Hepatocyte (in vitro differentiated cells): Measurements from ENCODE around the gene RIN3. TPM values are rescaled to one million over a fixed set of nuclear protein-coding genes. Genes with fewer than 3 reads are reported as not detected.

Source experiments
- DNase-seq: peaks from one replicate; pipeline ENCODE4 v3.0.0-alpha.2; 2016; ENCODE audit warnings: low spot score
- H2AFZ ChIP-seq: fragments of 200-600 bp; sonication (generic); 2 replicates; pipeline ENCODE4 v1.6.0; 2016; ENCODE audit warnings: antibody characterized with exemption, mild to moderate bottlenecking
- H3K27ac ChIP-seq: fragments of 200-600 bp; sonication (generic); 2 replicates; pipeline ENCODE4 v1.5.1; 2016; ENCODE audit warnings: mild to moderate bottlenecking
- H3K27me3 ChIP-seq: fragments of 200-600 bp; sonication (generic); 2 replicates; pipeline ENCODE4 v1.6.1; 2016
- H3K36me3 ChIP-seq: fragments of 200-600 bp; sonication (generic); replicated peaks from 2 replicates; pipeline ENCODE4 v1.5.1; 2016; ENCODE audit warnings: low read depth; ENCODE audit not compliant: insufficient read depth
- H3K4me1 ChIP-seq: fragments of 200-600 bp; sonication (generic); 2 replicates; pipeline ENCODE4 v1.5.1; 2016; ENCODE audit warnings: mild to moderate bottlenecking, moderate library complexity; ENCODE audit not compliant: insufficient read depth
- H3K4me2 ChIP-seq: fragments of 200-600 bp; sonication (generic); 2 replicates; pipeline ENCODE4 v1.6.0; 2016
- H3K4me3 ChIP-seq: fragments of 200-600 bp; sonication (generic); 2 replicates; pipeline ENCODE4 v1.5.1; 2016; ENCODE audit warnings: mild to moderate bottlenecking
- H3K79me2 ChIP-seq: fragments of 200-600 bp; sonication (generic); 2 replicates; pipeline ENCODE4 v1.6.0; 2017; ENCODE audit warnings: mild to moderate bottlenecking
- H3K9me2 ChIP-seq: fragments of 200-600 bp; sonication (generic); replicated peaks from 2 replicates; pipeline ENCODE4 v1.6.0; 2017; ENCODE audit warnings: mild to moderate bottlenecking; ENCODE audit not compliant: insufficient read depth
- H3K9me3 ChIP-seq: fragments of 200-600 bp; sonication (generic); 2 replicates; pipeline ENCODE4 v1.5.1; 2016; ENCODE audit warnings: low read depth, mild to moderate bottlenecking
- H4K20me1 ChIP-seq: fragments of 200-600 bp; sonication (generic); 2 replicates; pipeline ENCODE4 v1.6.0; 2016; ENCODE audit warnings: mild to moderate bottlenecking; ENCODE audit not compliant: insufficient read depth, poor library complexity, severe bottlenecking
- CTCF ChIP-seq: fragments of 200-600 bp; sonication (generic); IDR thresholded peaks from 2 replicates; pipeline ENCODE4 v1.5.1; 2016; ENCODE audit warnings: antibody characterized with exemption, mild to moderate bottlenecking; ENCODE audit not compliant: poor library complexity
- EZH2 ChIP-seq: fragments of 200-600 bp; sonication (generic); IDR thresholded peaks from 2 replicates; pipeline ENCODE4 v1.6.1; 2016; ENCODE audit warnings: antibody characterized with exemption, mild to moderate bottlenecking, borderline replicate concordance
- EZH2phosphoT487 ChIP-seq: fragments of 200-600 bp; sonication (generic); IDR thresholded peaks from one replicate; pipeline ENCODE4 v1.6.1; 2018; ENCODE audit warnings: antibody characterized with exemption, mild to moderate bottlenecking, low read depth, moderate library complexity; ENCODE audit not compliant: unreplicated experiment, severe bottlenecking
- WGBS: methylation state at CpG from one replicate; pipeline ENCODE4 v1.1.6; 2016; ENCODE audit warnings: low lambda C conversion rate; ENCODE audit errors: missing lambda C conversion rate; 5-methylcytosine and 5-hydroxymethylcytosine counted together
- polyA plus RNA-seq: library from polyadenylated mRNA; unstranded; fragments of >200 nt; fragmentation: Nextera tagmentation; extraction: Ambion mirVana; gene quantifications from 2 replicates; pipeline ENCODE4 v1.2.1, GENCODE V29; 2016
- total RNA-seq: library from RNA; depleted of rRNA; stranded (reverse); fragments of >200 nt; gene quantifications from 2 replicates; pipeline ENCODE4 v1.2.3, GENCODE V29; 2014

The RIN3 gene
- total and polyA plus RNA-seq, 2 experiments from 2014 or later, result 4.2 to 11.8 TPM

GRCh38 chr14:92683041-92683440 lies 169.5 kb downstream of the RIN3 start:
- H3K9me2 ChIP-seq, result no peaks in the 10 kb centered on the region
- no peaks in the 10 kb centered on the region for H3K9me3 ChIP-seq
- 95% methylated on average over 8 of the region's 8 CpGs for WGBS
- no peak for TF ChIP-seq CTCF
- no peak for TF ChIP-seq EZH2phosphoT487
- TF ChIP-seq EZH2, result no peak
- H4K20me1 ChIP-seq, result no peaks in the 10 kb centered on the region
- DNase-seq, result no peak
- H3K4me3 ChIP-seq, result no peak overlapping the region
- no peaks in the 10 kb centered on the region for H3K36me3 ChIP-seq
- H3K4me2 ChIP-seq, result no peak overlapping the region
- H2AFZ ChIP-seq, result no peak overlapping the region
- no peak overlapping the region for H3K27ac ChIP-seq
- H3K79me2 ChIP-seq, result no peaks in the 10 kb centered on the region
- peaks cover 12% of the 10 kb centered on the region for H3K4me1 ChIP-seq
- peaks cover 3% of the 10 kb centered on the region for H3K27me3 ChIP-seq

GRCh38 chr14:92684801-92685560 lies 171.4 kb downstream of the RIN3 start:
- H3K9me3 ChIP-seq, result no peaks in the 10 kb centered on the region
- H3K4me1 ChIP-seq, result peaks cover 12% of the 10 kb centered on the region
- H3K27ac ChIP-seq, result no peak overlapping the region
- 89% methylated on average over 19 of the region's 21 CpGs for WGBS
- no peaks in the 10 kb centered on the region for H3K36me3 ChIP-seq
- no peak overlapping the region for H2AFZ ChIP-seq
- H4K20me1 ChIP-seq, result no peaks in the 10 kb centered on the region
- H3K9me2 ChIP-seq, result no peaks in the 10 kb centered on the region
- TF ChIP-seq EZH2phosphoT487 (no peak), CTCF (no peak), EZH2 (no peak)
- no peak overlapping the region for H3K4me2 ChIP-seq
- no peaks in the 10 kb centered on the region for H3K79me2 ChIP-seq
- H3K27me3 ChIP-seq, result peaks cover 3% of the 10 kb centered on the region
- H3K4me3 ChIP-seq, result no peak overlapping the region
- no peak for DNase-seq

- Histone ChIP-seq H3K79me2 (no peaks in the 10 kb centered on the region), H2AFZ (no peak overlapping the region), H3K27me3 (peaks cover 3% of the 10 kb centered on the region), H3K36me3 (no peaks in the 10 kb centered on the region), H3K27ac (no peak overlapping the region), H3K4me3 (no peak overlapping the region), H3K9me3 (no peaks in the 10 kb centered on the region), H4K20me1 (no peaks in the 10 kb centered on the region), H3K9me2 (no peaks in the 10 kb centered on the region), H3K4me1 (peaks cover 9% of the 10 kb centered on the region), H3K4me2 (no peak overlapping the region)
- TF ChIP-seq CTCF, result no peak
- TF ChIP-seq EZH2, result no peak
- TF ChIP-seq EZH2phosphoT487, result no peak
- WGBS, result 94% methylated on average over 4 of the region's 4 CpGs
- no peak for DNase-seq
These were observed 172.3 kb downstream of the RIN3 start for GRCh38 chr14:92685784-92686355.
